ENCODE results near the gene PLCH1. TPM values are rescaled to one million over a fixed set of nuclear protein-coding genes. Genes with fewer than 3 reads are reported as not detected.

The PLCH1 gene
- total RNA-seq, 1 experiment from 2014 or later, result 3.1 TPM

GRCh38 chr3:155604126-155604525, 140.7 kb downstream of the PLCH1 start:
- ChIA-PET CTCF (no interaction called here), POLR2A (ENCODE audit: low non-redundant PET) (no interaction called here)
- no peaks in the 10 kb centered on the region for H3K36me3 ChIP-seq (ENCODE audit: insufficient read depth, low read length, poor library complexity, severe bottlenecking)
- no peak overlapping the region for H3K4me3 ChIP-seq (ENCODE audit: low read depth, low read length, poor library complexity, severe bottlenecking)
- H3K27ac ChIP-seq (ENCODE audit: low read depth, low read length, poor library complexity, severe bottlenecking), result no peak overlapping the region
- peaks cover 5% of the 10 kb centered on the region for H3K4me1 ChIP-seq (ENCODE audit: insufficient read depth, low read length, poor library complexity, severe bottlenecking)
- H3K27me3 ChIP-seq (replicated peaks; ENCODE audit: insufficient read depth, low read depth, low read length, poor library complexity), result no peaks in the 10 kb centered on the region
- no TSS peak for BruUV-seq (replicated peaks)
- no peaks in the 10 kb centered on the region for H3K9me3 ChIP-seq (ENCODE audit: low read depth, low read length, poor library complexity, severe bottlenecking)
- intact Hi-C loops (cut with micrococcal nuclease; ENCODE audit: unreplicated experiment), result no loop called here
- no peak for TF ChIP-seq CTCF (conservative IDR thresholded peaks at IDR 0.05; ENCODE audit: low read depth, low read length)
- no peak for TF ChIP-seq EZH2 (IDR thresholded peaks at IDR 0.05; ENCODE audit: borderline replicate concordance, low read depth, low read length, poor library complexity, severe bottlenecking)
- DNase-seq (ENCODE audit: low spot score), result no peak

- Histone ChIP-seq H3K4me1 (ENCODE audit: insufficient read depth, low read length, poor library complexity, severe bottlenecking) (peaks cover 13% of the 10 kb centered on the region), H3K27ac (ENCODE audit: low read depth, low read length, poor library complexity, severe bottlenecking) (no peak overlapping the region), H3K36me3 (ENCODE audit: insufficient read depth, low read length, poor library complexity, severe bottlenecking) (no peaks in the 10 kb centered on the region), H3K9me3 (ENCODE audit: low read depth, low read length, poor library complexity, severe bottlenecking) (no peaks in the 10 kb centered on the region), H3K27me3 (replicated peaks; ENCODE audit: insufficient read depth, low read depth, low read length, poor library complexity) (no peaks in the 10 kb centered on the region), H3K4me3 (ENCODE audit: low read depth, low read length, poor library complexity, severe bottlenecking) (no peak overlapping the region)
- BruUV-seq (replicated peaks), result no TSS peak
- ChIA-PET POLR2A (ENCODE audit: low non-redundant PET) (no interaction called here), CTCF (no interaction called here)
- DNase-seq (ENCODE audit: low spot score), result no peak
- intact Hi-C loops (cut with micrococcal nuclease; ENCODE audit: unreplicated experiment), result no loop called here
- TF ChIP-seq CTCF (conservative IDR thresholded peaks at IDR 0.05; ENCODE audit: low read depth, low read length), result no peak
- no peak for TF ChIP-seq EZH2 (IDR thresholded peaks at IDR 0.05; ENCODE audit: borderline replicate concordance, low read depth, low read length, poor library complexity, severe bottlenecking)
Measured at GRCh38 chr3:155603302-155603701, 141.6 kb downstream of the PLCH1 start.

GRCh38 chr3:155602307-155602706, 142.6 kb downstream of the PLCH1 start:
- Histone ChIP-seq H3K27me3 (replicated peaks; ENCODE audit: insufficient read depth, low read depth, low read length, poor library complexity) (no peaks in the 10 kb centered on the region), H3K4me3 (ENCODE audit: low read depth, low read length, poor library complexity, severe bottlenecking) (no peak overlapping the region), H3K36me3 (ENCODE audit: insufficient read depth, low read length, poor library complexity, severe bottlenecking) (no peaks in the 10 kb centered on the region), H3K27ac (ENCODE audit: low read depth, low read length, poor library complexity, severe bottlenecking) (no peak overlapping the region), H3K9me3 (ENCODE audit: low read depth, low read length, poor library complexity, severe bottlenecking) (no peaks in the 10 kb centered on the region), H3K4me1 (ENCODE audit: insufficient read depth, low read length, poor library complexity, severe bottlenecking) (peaks cover 17% of the 10 kb centered on the region)
- TF ChIP-seq EZH2 (IDR thresholded peaks at IDR 0.05; ENCODE audit: borderline replicate concordance, low read depth, low read length, poor library complexity, severe bottlenecking) (no peak), CTCF (conservative IDR thresholded peaks at IDR 0.05; ENCODE audit: low read depth, low read length) (no peak)
- POLR2A ChIA-PET (ENCODE audit: low non-redundant PET), result no interaction called here
- no TSS peak for BruUV-seq (replicated peaks)
- DNase-seq (ENCODE audit: low spot score), result no peak
- intact Hi-C loops (cut with micrococcal nuclease; ENCODE audit: unreplicated experiment), result no loop called here
- CTCF ChIA-PET, result no interaction called here

Data from A673 (cell line).